MM.1S (cell line): ENCODE results near the gene FYN.
"Not testable (repeated sequence)": the region's sequence is repeated elsewhere in the genome, so short reads cannot be mapped to it uniquely, and the experiment has no call there.

ENCODE experiments used
- DNase-seq: peaks from one replicate; pipeline ENCODE4 v3.0.0-alpha.2; 2015
- H2AFZ ChIP-seq: fragments of 300-600 bp; sonication (generic); 2 replicates; pipeline ENCODE4 v1.6.0; 2016; ENCODE audit warnings: antibody characterized with exemption, low read length
- H3F3A ChIP-seq: fragments of 300-600 bp; sonication (generic); 2 replicates; pipeline ENCODE4 v1.6.1; 2016; ENCODE audit warnings: mild to moderate bottlenecking, antibody characterized with exemption, low read length, moderate library complexity, mixed read lengths; ENCODE audit not compliant: insufficient read depth
- H3K27ac ChIP-seq: fragments of 300-600 bp; sonication (generic); 2 replicates; pipeline ENCODE4 v1.5.1; 2016; ENCODE audit warnings: mild to moderate bottlenecking, low read length
- H3K27me3 ChIP-seq: fragments of 300-600 bp; sonication (generic); replicated peaks from 2 replicates; pipeline ENCODE4 v1.6.0; 2016; ENCODE audit warnings: low read length; ENCODE audit not compliant: insufficient read depth
- H3K36me3 ChIP-seq: fragments of 300-600 bp; sonication (generic); replicated peaks from 2 replicates; pipeline ENCODE4 v1.6.1; 2016; ENCODE audit warnings: mild to moderate bottlenecking, low read length, mixed read lengths; ENCODE audit not compliant: insufficient read depth
- H3K4me1 ChIP-seq: fragments of 300-600 bp; sonication (generic); 2 replicates; pipeline ENCODE4 v1.6.1; 2016; ENCODE audit warnings: low read length, mixed read lengths
- H3K4me2 ChIP-seq: fragments of 300-600 bp; sonication (generic); 2 replicates; pipeline ENCODE4 v1.6.0; 2016; ENCODE audit warnings: low read depth, low read length
- H3K4me3 ChIP-seq: fragments of 300-600 bp; sonication (generic); 2 replicates; pipeline ENCODE4 v1.5.1; 2016; ENCODE audit warnings: low read length, mixed read lengths
- H3K79me2 ChIP-seq: fragments of 300-600 bp; sonication (generic); 2 replicates; pipeline ENCODE4 v1.6.1; 2016; ENCODE audit warnings: mixed run types, low read length, mixed read lengths
- H3K9ac ChIP-seq: fragments of 300-600 bp; sonication (generic); 2 replicates; pipeline ENCODE4 v1.6.1; 2016; ENCODE audit warnings: low read length, mixed read lengths
- H3K9me2 ChIP-seq: fragments of 300-600 bp; sonication (generic); replicated peaks from 2 replicates; pipeline ENCODE4 v1.6.1; 2016; ENCODE audit warnings: mild to moderate bottlenecking, low read length, mixed read lengths; ENCODE audit not compliant: insufficient read depth
- H3K9me3 ChIP-seq: fragments of 300-600 bp; sonication (generic); replicated peaks from 2 replicates; pipeline ENCODE4 v1.6.1; 2016; ENCODE audit warnings: mild to moderate bottlenecking, low read length, mixed read lengths; ENCODE audit not compliant: insufficient read depth
- H4K20me1 ChIP-seq: fragments of 300-600 bp; sonication (generic); 2 replicates; pipeline ENCODE4 v1.6.1; 2016; ENCODE audit warnings: mild to moderate bottlenecking, low read length, moderate library complexity, mixed read lengths; ENCODE audit not compliant: insufficient read depth
- EZH2 ChIP-seq: fragments of 300-600 bp; sonication (generic); optimal IDR thresholded peaks from 2 replicates; pipeline ENCODE3; 2017; ENCODE audit warnings: low read depth, mild to moderate bottlenecking, antibody characterized with exemption, low read length, mixed read lengths
- EZH2phosphoT487 ChIP-seq: fragments of 300-600 bp; sonication (generic); IDR thresholded peaks from 2 replicates; pipeline ENCODE4 v1.6.1; 2018; ENCODE audit warnings: antibody characterized with exemption, low read length
- TF ChIP-seq, protein P1 (sequence below): fragments of 300-600 bp; sonication (generic); IDR thresholded peaks from 2 replicates; pipeline ENCODE4 v1.5.1; 2016; ENCODE audit warnings: antibody characterized with exemption, low read length, mixed read lengths

Gene FYN

DNA sequence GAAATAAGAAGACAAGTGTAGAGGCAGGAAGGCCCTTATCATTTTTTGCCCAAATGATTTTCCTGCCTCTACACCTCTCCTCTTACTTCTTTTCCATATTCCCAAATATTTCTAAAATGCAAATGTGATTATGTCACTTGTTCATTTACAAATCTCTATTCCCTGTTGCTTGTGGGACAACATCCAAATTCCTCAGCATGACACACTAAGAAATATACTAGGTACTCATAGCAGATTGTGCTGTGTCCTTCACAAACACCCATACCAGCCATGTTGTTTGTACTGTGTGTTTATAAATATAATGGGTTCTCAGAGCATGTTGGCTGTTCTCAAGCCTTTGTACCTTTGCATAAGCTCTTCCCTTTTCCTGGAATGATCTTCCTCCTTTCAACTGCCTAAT lies 17.7 kb upstream of the FYN start:
- Histone ChIP-seq H2AFZ (no peak overlapping the region), H3K9me2 (no peaks in the 10 kb centered on the region), H3K9ac (no peak overlapping the region), H3K79me2 (no peaks in the 10 kb centered on the region), H3K4me2 (no peak overlapping the region), H4K20me1 (no peaks in the 10 kb centered on the region), H3K27ac (no peak overlapping the region), H3F3A (no peaks in the 10 kb centered on the region), H3K4me1 (no peaks in the 10 kb centered on the region), H3K9me3 (no peaks in the 10 kb centered on the region), H3K36me3 (no peaks in the 10 kb centered on the region), H3K4me3 (no peak overlapping the region), H3K27me3 (no peaks in the 10 kb centered on the region)
- TF ChIP-seq, protein P1, sequence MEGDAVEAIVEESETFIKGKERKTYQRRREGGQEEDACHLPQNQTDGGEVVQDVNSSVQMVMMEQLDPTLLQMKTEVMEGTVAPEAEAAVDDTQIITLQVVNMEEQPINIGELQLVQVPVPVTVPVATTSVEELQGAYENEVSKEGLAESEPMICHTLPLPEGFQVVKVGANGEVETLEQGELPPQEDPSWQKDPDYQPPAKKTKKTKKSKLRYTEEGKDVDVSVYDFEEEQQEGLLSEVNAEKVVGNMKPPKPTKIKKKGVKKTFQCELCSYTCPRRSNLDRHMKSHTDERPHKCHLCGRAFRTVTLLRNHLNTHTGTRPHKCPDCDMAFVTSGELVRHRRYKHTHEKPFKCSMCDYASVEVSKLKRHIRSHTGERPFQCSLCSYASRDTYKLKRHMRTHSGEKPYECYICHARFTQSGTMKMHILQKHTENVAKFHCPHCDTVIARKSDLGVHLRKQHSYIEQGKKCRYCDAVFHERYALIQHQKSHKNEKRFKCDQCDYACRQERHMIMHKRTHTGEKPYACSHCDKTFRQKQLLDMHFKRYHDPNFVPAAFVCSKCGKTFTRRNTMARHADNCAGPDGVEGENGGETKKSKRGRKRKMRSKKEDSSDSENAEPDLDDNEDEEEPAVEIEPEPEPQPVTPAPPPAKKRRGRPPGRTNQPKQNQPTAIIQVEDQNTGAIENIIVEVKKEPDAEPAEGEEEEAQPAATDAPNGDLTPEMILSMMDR: no peak
- no peak for TF ChIP-seq EZH2
- no peak for TF ChIP-seq EZH2phosphoT487
- no peak for DNase-seq

DNA sequence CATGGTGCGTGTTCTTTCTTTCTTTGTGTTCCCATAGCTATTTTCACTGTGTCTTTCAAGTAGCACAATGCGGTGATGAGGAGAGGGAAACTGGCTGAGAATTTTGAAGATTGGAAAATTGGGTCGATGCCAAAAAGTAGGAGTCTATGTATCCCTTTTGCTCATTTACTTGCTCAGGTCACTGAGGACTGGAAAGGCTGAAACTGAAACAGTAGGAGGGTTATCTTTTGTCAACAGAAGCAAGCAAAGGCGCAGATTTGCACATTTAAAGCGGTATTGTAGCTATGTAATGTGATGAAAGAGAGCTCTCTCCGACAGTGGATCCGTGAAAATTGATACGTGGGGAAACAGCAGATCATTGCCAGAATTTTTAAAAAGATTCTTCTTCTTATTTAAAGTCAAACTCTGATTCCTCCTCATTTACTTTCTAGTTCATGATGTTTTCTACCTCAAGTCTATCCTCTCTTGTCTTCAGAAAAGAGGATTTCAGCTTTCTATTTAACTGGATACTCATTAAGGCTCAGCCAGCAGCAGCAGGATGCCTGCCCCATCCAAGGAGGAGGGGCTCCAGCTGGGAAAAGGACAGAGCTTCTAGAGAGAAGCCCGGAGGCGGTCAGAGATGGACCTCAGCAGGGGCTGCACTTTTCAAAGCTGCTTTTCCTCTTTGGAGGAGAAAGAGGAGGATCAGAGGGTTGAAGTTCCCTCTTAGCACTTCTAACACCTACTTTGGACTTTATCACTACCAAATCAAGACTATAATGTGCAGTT lies 15.9 kb upstream of the FYN start:
- Histone ChIP-seq H4K20me1 (no peaks in the 10 kb centered on the region), H3K36me3 (no peaks in the 10 kb centered on the region), H3K9ac (no peak overlapping the region), H3K27me3 (no peaks in the 10 kb centered on the region), H3K79me2 (no peaks in the 10 kb centered on the region), H3K9me2 (no peaks in the 10 kb centered on the region), H3F3A (no peaks in the 10 kb centered on the region), H3K4me2 (no peak overlapping the region), H3K27ac (no peak overlapping the region), H3K4me3 (no peak overlapping the region), H2AFZ (no peak overlapping the region), H3K9me3 (no peaks in the 10 kb centered on the region), H3K4me1 (no peaks in the 10 kb centered on the region)
- TF ChIP-seq, protein P1: no peak
- TF ChIP-seq EZH2phosphoT487 (no peak), EZH2 (no peak)
- no peak for DNase-seq

GRCh38 chr6:111886793-111887192 lies 13.5 kb upstream of the FYN start:
- not testable (repeated sequence) for H3K36me3 ChIP-seq, H3K4me1 ChIP-seq, H3K27ac ChIP-seq, H3F3A ChIP-seq, H3K4me3 ChIP-seq, H3K9me3 ChIP-seq, H3K79me2 ChIP-seq, DNase-seq, H3K9me2 ChIP-seq, H3K9ac ChIP-seq, H3K4me2 ChIP-seq, H3K27me3 ChIP-seq, H2AFZ ChIP-seq, H4K20me1 ChIP-seq

DNA sequence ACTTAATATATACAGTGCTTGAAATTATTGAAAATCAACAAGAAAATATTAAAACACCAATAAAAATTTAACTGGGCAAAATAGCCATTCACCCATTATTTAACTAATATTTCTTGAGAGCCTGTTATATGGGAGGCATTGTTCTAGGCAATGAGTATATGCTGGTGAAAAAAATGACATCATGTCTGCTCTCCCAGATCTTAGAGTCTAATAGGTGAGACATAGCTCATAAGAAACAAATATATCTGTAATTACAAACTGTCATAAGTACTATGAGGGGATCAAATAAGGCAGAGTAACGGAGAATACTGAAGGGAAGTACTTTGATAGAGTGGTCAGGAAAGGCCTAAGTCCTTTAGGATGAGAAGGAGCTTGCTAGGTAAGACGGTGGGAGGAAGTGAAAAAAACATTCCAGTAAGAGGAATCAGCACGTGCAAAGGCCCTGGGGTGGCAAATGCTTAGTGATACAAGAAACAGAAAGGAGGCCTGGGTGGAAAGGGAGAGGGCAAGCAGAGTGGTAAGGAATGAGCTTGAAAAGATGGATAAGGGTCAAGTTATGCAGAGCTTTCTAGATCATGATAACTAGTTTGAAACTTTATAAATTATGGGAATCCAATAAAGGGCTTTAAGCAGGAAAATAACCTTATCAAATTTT lies 12.2 kb upstream of the FYN start:
- TF ChIP-seq EZH2phosphoT487 (no peak), EZH2 (no peak)
- TF ChIP-seq, protein P1: no peak
- H2AFZ ChIP-seq: no peak overlapping the region
- H3K9me3 ChIP-seq: no peaks in the 10 kb centered on the region
- H3K27me3 ChIP-seq: no peaks in the 10 kb centered on the region
- no peak for DNase-seq
- no peak overlapping the region for H3K9ac ChIP-seq
- no peaks in the 10 kb centered on the region for H3K4me1 ChIP-seq
- H3K9me2 ChIP-seq: no peaks in the 10 kb centered on the region
- H3K36me3 ChIP-seq: no peaks in the 10 kb centered on the region
- H3K79me2 ChIP-seq: no peaks in the 10 kb centered on the region
- H4K20me1 ChIP-seq: no peaks in the 10 kb centered on the region
- no peak overlapping the region for H3K4me3 ChIP-seq
- no peaks in the 10 kb centered on the region for H3F3A ChIP-seq
- H3K4me2 ChIP-seq: no peak overlapping the region
- no peak overlapping the region for H3K27ac ChIP-seq
